Measurements from ENCODE around the gene DET1.
A peak's percentile ranks its signal among the peaks of the same experiment; 100 is the strongest.
"Not testable (repeated sequence)": the region's sequence is repeated elsewhere in the genome, so short reads cannot be mapped to it uniquely, and the experiment has no call there.

Gene DET1

GRCh38 chr15:88490036-88490435, 56.4 kb downstream of the DET1 start:
- no peak for DNase-seq

GRCh38 chr15:88489321-88489720, 57.2 kb downstream of the DET1 start:
- no peak for DNase-seq

GRCh38 chr15:88487796-88488523, 58.5 kb downstream of the DET1 start:
- no peak for DNase-seq

DNA sequence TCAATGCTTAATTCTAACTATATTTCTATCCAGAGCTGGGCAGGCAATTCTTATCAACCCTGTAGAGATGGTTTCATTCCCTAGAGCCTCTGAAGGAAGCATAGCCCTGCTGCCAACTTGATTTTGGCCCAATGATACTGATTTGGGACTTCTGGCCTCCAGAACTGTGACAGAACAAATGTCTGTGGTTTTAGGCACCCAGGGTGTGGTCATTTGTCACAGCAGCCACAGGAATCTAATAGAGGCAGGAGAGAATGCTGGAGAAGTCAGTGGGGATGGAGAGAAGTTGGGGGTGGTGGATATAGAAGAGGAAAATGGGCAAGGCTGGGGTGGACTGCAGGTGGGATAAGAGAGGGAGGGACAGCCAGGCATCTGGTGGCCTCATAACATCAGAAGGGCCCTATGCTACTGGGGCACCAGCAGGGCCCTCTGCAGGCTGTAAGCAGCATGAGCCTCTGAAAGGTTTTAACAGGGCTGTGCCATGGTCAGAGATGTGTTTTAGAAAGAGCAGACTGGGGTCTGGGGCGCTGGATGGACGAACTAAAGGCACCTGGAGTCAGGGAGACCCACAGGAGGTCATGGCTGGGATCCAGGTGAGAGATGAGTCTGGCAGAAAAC, 59.2 kb downstream of the DET1 start:
- no peak for DNase-seq

GRCh38 chr15:88484682-88485331, 61.7 kb downstream of the DET1 start:
- no peak for DNase-seq

- DNase-seq, result no peak
Observed at GRCh38 chr15:88482263-88482662, 64.2 kb downstream of the DET1 start.

DNA sequence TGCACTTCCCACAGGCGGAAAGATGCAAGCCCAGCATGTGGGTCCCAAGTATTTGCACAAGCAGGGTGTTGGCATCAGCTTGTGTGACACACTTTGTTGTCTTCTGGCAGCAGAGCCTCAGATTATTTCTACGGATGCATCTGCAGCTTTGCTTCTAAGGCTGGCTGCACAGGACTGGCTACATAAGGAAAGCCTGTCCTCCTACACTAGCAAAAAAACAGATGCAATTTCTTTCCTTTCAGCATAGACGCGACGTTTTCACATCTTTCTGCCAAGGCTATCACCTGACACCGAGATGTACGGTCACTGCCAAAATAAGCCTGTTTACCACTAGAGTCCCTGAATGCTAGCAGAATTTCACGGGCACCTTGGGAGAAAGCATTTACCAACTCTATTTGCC, 65.5 kb downstream of the DET1 start:
- DNase-seq, result no peak

- DNase-seq, result no peak
Observed at GRCh38 chr15:88479169-88479568, 67.3 kb downstream of the DET1 start.

DNA sequence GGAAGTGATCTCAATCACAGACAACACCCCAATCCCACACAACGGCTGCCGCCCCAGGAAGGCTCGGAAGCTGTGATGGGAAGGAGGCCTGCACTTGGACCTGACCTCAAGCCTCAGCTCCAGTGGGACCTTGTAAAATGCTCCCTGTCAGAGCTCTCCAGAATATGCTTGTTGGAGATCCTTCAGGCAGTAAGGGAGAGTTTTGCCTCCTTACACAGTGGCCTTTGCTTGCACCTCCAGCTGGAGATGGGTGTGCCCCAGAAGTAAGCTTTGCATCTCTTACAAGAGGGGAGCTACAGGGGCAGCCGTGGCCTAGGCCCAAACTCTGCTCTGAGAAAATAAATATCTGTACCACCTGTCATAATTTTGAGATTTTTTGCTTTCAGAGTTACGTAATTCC, 68.6 kb downstream of the DET1 start:
- no peak for DNase-seq

GRCh38 chr15:88477126-88477525, 69.4 kb downstream of the DET1 start:
- no peak for DNase-seq

DNA sequence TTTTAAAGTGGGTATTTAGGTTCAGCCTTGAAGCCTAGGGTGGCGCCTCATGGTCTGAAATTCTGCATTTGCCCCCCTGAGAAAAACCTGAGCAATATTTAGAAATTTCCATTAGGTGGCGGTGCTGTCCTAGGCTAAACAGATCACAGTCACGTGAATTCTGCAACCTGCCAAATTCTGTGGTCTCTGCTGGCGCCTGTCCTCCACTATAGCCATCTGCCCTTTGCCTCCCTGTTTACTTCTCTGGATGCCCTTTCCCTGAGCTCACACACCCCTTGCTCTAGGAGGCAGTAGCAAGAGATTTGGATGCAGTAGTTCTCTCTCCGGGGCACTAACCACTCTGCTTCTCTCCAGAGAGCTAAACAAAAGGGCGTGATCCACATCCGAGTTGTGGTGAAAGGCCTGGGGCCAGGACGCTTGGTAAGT, 69.8 kb downstream of the DET1 start:
- peak; percentile 14 for DNase-seq

GRCh38 chr15:88473661-88474293, 72.7 kb downstream of the DET1 start:
- not testable (repeated sequence) for DNase-seq

DNA sequence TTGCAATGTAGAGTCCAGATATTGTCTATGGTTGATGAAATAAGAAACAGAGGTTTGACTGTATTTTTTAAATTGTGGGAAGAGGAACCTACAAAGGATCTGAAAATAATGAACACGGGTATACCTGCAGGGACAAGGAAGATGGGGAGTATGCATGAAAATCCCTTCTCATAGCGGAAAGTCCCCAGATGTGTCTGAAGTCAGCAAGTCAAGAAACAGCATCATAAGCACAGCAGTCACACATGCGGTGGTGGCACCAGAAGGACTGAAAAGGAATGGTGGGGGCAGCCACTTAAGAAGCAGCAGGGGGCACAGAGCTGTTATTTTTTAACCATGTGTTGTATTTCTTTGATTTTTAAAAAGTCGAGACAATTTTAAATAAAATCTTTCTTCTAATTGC, 74.3 kb downstream of the DET1 start:
- DNase-seq, result no peak

DNA sequence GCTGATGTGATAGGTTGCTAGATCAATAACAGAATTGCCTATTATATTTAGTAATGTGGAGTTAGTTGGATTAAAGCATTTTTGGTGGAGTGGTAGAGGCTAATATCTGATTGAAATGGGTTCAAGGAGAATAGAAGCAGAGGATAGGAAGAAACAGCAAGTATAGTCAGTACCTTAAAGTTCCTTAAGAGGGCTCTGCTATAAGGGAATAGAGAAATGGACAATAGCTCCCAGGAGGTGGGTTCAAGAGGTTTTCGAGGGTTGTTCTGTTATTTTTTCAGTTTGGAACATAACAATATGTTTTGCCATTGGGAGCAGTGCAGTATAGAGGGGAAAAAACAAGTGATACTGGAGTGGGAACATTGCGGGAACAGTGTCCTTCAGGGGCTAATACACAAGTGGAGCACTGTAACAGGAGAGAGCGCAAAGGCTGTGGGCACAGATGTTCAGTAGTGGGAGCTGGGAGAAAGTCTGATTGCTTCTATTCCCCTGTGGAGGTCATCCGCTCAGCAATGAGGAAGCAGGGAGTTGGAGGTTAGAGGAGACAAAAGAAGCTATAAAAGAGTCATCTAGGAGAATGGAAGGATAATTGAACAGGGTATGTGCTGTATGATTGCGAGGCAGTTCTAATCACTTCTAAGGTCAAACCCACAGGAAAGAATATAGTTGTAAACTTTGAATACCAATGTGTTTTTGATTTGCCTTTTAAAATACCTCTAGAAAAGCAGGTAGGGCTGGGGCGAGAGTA, 75.7 kb downstream of the DET1 start:
- no peak for DNase-seq

- no peak for DNase-seq
Observed at GRCh38 chr15:88469321-88469720, 77.2 kb downstream of the DET1 start.

GRCh38 chr15:88468721-88469120, 77.8 kb downstream of the DET1 start:
- not testable (repeated sequence) for DNase-seq

DNA sequence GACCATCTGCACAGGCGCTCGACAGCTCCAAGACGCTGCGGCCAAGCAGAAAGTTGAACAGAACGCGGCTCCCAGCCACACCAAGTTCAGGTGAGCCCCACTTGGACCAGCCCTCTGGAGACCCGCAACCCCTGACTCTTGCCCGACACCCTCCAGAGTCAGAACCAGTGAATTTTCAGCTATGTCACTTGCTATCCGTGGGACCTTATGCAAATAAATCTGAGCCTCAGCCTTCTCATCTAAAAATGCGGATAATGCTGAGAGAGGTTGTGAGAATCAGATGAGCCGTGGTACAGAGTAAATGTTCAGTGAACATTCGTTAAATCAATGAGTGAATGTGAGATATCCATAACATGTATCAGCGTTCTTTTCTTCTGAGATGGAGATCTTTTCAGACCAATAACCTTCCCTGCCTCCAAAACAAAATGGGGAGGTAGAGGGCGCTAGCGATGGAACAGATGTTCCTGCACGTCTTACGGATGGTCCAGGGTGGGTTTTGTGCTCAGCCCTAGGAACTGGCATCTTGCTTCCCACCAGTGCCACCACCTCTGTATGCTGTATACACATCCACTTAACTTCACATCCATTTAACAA, 78.4 kb downstream of the DET1 start:
- peak; percentile 22 for DNase-seq

GRCh38 chr15:88467073-88467934, 79.2 kb downstream of the DET1 start, which contains the start of the genes MRPL46 and MRPS11:
MRPL46 (minus strand) TSS chr15:88467388; CDS start chr15:88467377, 11 bp downstream.
MRPS11 (plus strand) TSS chr15:88467708; CDS start chr15:88467718, 10 bp downstream.
- DNase-seq, result peak; percentile 93

- peak; percentile 56 for DNase-seq
Observed at GRCh38 chr15:88465633-88466224, 80.8 kb downstream of the DET1 start.

DNA sequence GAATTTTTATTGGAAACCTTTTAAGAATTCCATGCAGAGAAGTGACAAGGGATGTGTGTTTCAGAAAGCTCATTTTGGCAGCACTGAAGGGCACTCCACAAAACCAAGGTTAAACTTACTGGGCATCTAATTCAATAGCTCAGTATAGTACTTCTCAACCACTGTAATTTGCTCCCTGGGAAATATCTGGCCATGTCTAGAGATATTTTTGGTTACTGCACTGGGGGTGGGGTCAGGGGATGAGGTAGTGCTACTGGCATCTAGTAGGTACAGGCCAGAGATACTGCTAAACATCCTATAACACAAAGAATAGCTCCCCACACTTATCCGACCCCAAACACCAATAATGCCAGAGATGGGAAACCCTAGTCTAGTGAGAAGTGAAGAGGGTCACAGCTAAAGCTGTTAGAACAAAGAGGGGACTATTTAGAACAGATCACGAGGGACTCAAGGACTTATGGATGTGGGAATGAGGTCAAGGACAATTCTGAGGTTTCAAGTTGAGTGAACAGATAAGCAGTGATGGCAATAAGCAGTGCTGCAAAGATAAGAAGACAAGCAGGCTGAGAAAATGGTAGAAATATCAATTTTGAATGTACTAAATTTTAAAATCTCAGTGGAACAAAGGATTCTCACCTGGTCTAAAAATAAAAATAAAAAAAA, 82.5 kb downstream of the DET1 start:
- DNase-seq, result no peak
